Stimulated activated CD4-positive, alpha-beta T cell treated with anti-CD3 and anti-CD28 coated beads, Interleukin-4, amount 100 ng/mL, for 4 hours (primary cell): ENCODE measurements around the gene SHF.

ENCODE experiments used
- DNase-seq, 2 experiments: peaks; one replicate each; pipeline ENCODE4 v3.0.0-alpha.2; 2020

SHF gene

DNA sequence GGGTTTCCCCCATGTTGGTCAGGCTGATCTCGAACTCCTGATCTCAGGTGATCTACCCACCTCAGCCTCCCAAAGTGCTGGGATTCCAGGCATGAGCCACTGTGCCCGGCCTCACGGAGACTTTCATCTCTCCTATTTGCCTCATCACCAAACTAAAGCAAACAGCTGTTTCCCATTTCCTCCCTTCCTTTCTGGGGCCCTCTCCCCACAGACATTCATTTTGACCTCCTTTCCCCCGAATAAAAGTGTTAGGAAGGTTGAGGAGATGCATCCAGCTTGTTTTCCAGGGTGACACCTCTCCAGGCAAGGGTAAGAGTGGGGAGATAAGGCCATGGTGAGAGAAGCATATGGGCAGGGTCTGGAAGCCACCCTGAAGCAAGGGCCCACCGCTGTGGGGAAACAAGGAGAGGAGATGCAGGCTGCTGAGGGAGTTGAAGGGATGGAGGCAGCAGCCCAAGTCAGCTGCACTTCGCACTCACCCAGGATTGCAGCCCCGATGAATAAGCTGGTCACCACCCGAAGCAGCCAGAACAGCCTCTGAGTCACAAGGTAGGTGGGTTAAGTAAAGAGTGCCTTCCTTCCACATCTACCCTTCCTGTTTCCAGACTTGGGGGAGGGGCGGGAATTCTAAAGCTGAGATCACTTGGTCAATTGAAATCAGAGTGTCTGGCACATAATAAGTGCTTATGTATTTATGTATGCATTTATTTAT, 65.9 kb downstream of the SHF start:
- no peak for DNase-seq

- DNase-seq: no peak
Measured at GRCh38 chr15:45121020-45121419, 66.7 kb downstream of the SHF start.

- DNase-seq: no peak
Measured at GRCh38 chr15:45120081-45120972, 67.4 kb downstream of the SHF start.

- DNase-seq: no peak
Measured at GRCh38 chr15:45118996-45119395, 68.8 kb downstream of the SHF start.

- DNase-seq: peak; percentile 78 to 80
Measured at GRCh38 chr15:45118131-45118588, 69.6 kb downstream of the SHF start.

DNA sequence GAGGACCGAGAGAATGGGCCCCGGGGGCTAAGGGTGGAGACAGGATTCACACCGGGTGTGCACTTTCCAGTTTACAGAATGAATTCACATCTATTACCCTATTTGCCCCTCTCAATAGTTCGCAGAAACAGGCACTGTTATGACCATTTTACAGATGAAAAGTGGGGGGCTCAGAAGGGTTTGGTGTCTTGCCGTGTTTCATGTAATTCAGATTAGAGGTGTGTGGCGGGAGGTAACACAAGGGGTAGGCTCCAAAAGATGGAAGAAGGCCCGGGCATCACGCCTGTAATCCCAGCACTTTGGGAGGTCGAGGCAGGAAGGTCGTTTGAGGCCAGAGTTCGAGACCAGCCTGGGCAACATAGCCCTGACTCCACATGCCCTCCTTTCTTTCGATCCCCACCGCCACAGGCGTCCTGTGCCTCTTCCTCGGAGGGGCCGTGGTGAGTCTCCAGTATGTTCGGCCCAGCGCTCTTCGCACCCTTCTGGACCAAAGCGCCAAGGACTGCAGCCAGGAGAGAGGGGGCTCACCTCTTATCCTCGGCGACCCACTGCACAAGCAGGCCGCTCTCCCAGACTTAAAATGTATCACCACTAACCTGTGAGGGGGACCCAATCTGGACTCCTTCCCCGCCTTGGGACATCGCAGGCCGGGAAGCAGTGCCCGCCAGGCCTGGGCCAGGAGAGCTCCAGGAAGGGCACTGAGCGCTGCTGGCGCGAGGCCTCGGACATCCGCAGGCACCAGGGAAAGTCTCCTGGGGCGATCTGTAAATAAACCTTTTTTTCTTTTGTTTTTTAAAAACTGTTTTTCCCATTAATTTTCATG, 70.2 kb downstream of the SHF start:
- DNase-seq: no peak
